SK-MEL-5 (cell line): Measurements from ENCODE around the gene GRM5. TPM values are rescaled to one million over a fixed set of nuclear protein-coding genes. Genes with fewer than 3 reads are reported as not detected.
"Not testable (repeated sequence)": the region's sequence is repeated elsewhere in the genome, so short reads cannot be mapped to it uniquely, and the experiment has no call there.

Source experiments
- DNase-seq: peaks from one replicate; pipeline ENCODE4 v3.0.0-alpha.2; 2016; ENCODE audit warnings: low read depth, low spot score
- in situ Hi-C: cut with HindIII; loops from 2 replicates; pipeline ENCODE4 v1.10.0; 2016; ENCODE audit warnings: low sequenced_read_pairs, high pct_unique_total_duplicates, low pct_unique_long_range_greater_than_20kb
- total RNA-seq: library from RNA; depleted of rRNA; stranded (reverse); fragments of >200 nt; shearing (Covaris generic); gene quantifications from 2 replicates; pipeline ENCODE4 v1.2.3, GENCODE V29; 2014

The GRM5 gene
- total RNA-seq, 1 experiment from 2014 or later, result 0.05 TPM

DNA sequence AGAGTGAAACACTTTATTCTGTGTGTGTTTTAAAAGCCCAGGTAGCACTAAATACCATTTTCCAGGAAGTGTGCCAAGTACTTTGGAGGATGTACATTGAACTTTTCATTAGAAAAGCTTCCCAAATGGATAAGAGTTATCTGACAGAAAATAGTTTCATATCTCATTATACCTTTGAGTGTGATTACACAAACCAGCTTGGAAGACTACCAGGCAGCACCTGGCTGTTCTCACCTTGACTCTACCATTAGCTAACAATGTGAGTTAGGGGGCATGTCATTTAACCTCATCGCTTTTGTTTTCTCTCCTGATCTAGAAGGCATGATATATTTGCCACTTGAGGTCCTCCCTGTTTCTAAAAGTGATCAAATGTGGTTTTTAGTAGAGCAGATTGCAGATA, 50.2 kb downstream of the GRM5 start:
- in situ Hi-C loops, result no loop called here
- DNase-seq, result no peak

- DNase-seq, in situ Hi-C loops: not testable (repeated sequence)
Observed at GRCh38 chr11:89000852-89001251, 64.9 kb downstream of the GRM5 start.

DNA sequence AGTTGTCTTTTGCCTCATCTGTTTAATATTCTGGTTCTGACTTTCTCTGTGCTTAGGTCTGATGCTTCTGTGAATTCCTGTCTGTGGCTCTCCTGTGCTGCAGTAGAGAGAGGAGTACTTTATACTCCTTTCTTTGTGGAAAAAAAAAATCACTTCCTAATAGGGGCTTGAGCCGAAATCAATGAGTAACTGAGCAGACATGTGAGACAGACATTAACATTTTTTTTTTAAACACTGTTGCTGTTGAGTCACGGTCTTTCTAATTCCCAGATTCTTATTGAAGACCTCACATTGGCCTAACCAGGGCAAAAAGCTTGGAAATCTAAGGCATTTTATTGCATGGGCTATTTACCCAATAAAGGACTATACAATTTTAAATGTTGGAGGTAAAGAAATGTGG, 86.1 kb downstream of the GRM5 start:
- no peak for DNase-seq

GRCh38 chr11:88978992-88979391, 86.8 kb downstream of the GRM5 start:
- in situ Hi-C loops, DNase-seq: not testable (repeated sequence)

More for the DNA sequence above, 86.1 kb downstream of the GRM5 start:
- in situ Hi-C loops, result no loop called here

- DNase-seq, in situ Hi-C loops: not testable (repeated sequence)
Observed at GRCh38 chr11:88975441-88975840, 90.3 kb downstream of the GRM5 start.

- no peak for DNase-seq
- in situ Hi-C loops, result no loop called here
Observed at GRCh38 chr11:88972210-88972609, 93.6 kb downstream of the GRM5 start.

DNA sequence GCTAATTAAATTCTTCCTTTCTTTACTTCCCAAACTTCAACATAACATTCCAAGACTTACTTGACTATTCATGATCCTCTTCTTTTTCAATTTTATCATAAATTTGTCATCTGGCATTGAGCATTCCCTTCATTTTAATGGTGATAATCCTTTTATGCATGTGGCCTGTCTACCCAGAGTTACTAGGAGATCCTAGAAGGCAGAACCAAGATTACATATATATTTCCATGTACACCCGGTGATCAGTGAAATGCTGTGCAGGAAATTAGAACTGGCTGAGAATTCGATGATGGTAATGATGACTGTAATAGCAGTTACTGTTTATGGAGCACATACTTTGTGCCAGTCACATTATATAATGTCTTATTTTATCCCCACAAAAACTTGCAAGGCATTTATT, 104.2 kb downstream of the GRM5 start:
- DNase-seq, in situ Hi-C loops: not testable (repeated sequence)

DNA sequence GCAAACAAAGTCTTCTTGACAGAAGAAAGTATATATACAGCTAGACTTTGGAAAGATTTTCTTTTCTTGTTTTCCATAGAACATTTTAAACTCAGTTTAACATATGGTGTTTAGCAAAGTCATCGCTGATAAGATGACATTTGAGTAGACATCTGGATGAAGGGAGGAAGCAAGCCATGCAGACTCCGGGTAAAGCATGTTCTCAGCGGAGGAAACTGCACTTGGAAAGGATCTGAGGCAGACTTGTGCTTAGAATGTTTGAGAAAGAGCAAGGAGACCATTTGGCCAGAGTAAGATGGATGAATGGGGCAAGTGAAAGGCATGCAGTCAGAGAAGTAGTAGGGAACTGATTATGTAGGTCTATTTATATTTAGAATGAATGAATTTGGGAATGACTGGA, 105.9 kb downstream of the GRM5 start:
- in situ Hi-C loops, result not testable (repeated sequence)

DNA sequence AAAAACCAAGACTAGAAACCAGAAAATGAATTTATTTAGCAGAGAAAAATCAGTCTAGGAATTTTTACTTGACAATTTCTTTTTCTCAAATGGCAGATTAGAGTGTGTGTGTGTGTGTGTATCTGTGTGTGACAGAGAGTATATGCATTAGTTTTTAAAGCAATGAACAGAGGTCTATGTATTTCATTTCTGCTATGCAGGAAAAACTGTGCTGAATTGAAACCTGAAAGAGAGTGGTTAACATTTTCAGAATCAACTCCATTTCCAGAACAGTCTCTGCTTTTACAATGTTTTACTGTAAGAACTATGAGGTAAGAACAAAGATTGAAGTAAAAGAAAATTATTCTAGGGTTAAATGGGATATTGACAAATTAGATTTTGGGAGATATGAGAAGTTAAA, 114.8 kb downstream of the GRM5 start:
- in situ Hi-C loops, result no loop called here
- no peak for DNase-seq

More for the DNA sequence above, 105.9 kb downstream of the GRM5 start:
- not testable (repeated sequence) for DNase-seq

DNA sequence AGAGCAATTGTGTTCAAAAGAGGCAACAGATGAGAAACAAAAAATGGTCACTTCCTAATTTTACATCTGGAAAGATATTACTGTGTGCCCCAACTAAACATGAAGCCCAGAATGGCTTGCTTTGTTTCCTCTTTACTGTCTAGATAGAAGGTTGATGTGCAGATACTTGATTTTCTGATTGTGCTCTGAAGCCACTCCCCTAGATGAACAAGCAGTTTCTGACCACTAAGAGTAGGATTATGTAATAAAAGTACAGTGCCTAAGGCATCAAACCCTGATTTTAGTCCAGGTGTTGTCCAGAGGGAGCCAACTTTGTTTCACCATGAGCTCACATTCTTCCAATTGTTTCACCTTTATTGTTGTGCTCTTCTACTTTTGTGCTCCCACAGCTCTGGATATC, 116.9 kb downstream of the GRM5 start:
- DNase-seq, in situ Hi-C loops: not testable (repeated sequence)

- DNase-seq, in situ Hi-C loops: not testable (repeated sequence)
Observed at GRCh38 chr11:88947843-88948572, 117.8 kb downstream of the GRM5 start.

DNA sequence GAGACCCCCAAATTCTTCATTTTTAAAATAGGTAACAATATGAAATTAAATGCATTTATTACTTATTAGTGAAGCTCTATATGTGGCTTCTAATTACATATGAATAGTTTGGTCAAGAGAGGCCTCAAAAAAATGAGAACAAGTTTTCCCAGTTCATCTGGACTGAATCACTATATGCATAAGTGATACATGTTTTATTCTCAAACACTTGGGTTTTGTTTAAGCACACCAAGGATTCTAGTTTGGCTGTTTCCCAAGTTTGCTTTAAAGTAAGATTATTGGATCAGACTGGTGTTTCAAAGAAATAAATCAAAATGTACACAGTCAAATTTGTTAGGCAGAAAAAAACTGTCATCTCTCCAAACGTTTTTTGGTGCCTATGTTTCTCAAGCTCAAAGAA, 136.1 kb downstream of the GRM5 start:
- DNase-seq, in situ Hi-C loops: not testable (repeated sequence)

DNA sequence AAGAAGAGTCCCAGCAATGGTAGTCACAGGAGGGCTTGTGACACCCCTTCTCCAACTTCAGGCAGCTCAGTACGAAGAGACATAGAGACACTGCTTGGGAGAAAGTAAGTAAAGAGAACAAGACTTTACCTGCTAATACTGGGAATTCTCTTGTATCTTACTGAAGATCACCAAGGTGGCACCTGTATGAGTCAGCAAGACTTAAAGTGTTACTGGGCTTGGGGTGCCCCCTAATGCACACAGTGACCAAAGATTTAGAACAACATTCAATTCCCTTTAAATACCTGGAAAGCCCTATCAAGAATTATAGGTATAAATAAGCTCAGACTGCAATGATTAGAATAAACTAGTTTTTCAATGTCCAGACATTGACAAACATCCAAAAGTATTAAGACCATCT, 148.7 kb downstream of the GRM5 start:
- in situ Hi-C loops, DNase-seq: not testable (repeated sequence)

- no peak for DNase-seq
- in situ Hi-C loops, result no loop called here
Observed at GRCh38 chr11:88909500-88909899, 156.3 kb downstream of the GRM5 start.

- in situ Hi-C loops, DNase-seq: not testable (repeated sequence)
Observed at GRCh38 chr11:88901436-88901835, 164.3 kb downstream of the GRM5 start.

GRCh38 chr11:88888855-88889254, 176.9 kb downstream of the GRM5 start:
- DNase-seq, in situ Hi-C loops: not testable (repeated sequence)

DNA sequence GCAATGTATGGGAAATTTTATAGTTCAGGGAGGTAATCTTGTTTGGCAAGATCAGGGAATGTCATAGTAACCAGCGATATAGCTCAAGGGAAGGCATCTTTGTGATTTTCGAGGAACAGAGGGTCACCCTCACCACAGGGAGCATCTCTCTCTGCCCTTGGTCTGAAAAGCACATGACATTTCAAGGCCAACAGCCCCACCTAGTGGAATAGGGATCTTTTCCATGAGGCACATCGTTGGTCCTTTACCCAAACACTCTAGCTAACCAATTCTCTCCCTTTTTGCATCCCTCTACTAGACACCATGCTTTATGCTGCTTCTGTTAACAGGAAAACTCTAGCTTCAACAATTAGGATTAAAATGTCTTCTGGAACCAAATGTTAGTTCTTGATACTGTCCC, 179.0 kb downstream of the GRM5 start:
- DNase-seq, result peak; percentile 82
- in situ Hi-C loops, result no loop called here

- in situ Hi-C loops, DNase-seq: not testable (repeated sequence)
Observed at GRCh38 chr11:88882800-88883199, 183.0 kb downstream of the GRM5 start.

DNA sequence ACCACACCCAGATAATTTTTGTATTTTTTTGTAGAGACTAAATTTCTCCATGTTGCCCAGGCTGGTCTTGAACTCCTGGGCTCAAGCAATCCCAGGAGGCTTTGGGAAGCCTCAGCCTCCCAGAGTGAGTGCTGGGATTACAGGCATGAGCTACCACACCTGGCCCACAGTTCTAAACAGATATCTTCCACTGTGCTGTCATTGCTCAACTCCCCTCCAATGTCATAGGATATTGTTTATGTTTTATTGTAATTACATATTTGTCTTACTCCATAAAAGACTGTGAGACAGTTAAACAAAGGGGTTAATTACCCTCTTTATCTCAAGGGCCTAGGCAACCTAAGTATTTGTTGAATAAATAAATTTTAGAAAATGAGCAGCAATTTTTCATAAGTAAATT, 204.2 kb downstream of the GRM5 start:
- no peak for DNase-seq
- in situ Hi-C loops, result no loop called here
